Measurements from ENCODE around the gene RASSF8. TPM values are rescaled to one million over a fixed set of nuclear protein-coding genes. Genes with fewer than 3 reads are reported as not detected.

RASSF8 gene
- total RNA-seq, 1 experiment from 2014 or later = 26.5 TPM

DNA sequence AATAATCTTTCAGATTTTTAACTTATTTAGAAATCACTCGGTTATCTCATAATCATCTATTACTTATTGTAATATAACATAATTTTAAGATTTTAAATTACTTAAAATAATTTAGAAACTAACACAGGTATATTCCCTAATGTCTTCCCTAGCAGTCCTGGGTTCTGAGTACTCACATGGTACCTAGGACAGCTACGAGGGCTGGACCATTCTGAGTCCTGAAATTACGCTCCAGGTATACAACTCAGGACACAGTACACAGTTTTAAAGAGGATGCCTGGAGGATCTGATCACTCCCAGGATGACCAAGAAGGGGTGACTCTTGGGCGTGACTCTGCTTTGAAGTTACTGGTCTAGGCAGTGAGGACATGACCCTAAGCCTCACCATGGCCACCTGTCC lies 9.1 kb upstream of the RASSF8 start:
- Histone ChIP-seq H3K4me3 (no peak overlapping the region), H3K4me1 (replicated peaks; ENCODE audit: insufficient read depth) (no peaks in the 10 kb centered on the region), H3K27ac (no peak overlapping the region), H3K9me2 (ENCODE audit: insufficient read depth) (no peaks in the 10 kb centered on the region), H3K9me3 (ENCODE audit: insufficient read depth, low read depth) (peaks cover 6% of the 10 kb centered on the region), H3K4me2 (no peak overlapping the region), H3K27me3 (ENCODE audit: insufficient read depth, low read depth) (no peaks in the 10 kb centered on the region), H3K79me2 (ENCODE audit: low read depth) (no peaks in the 10 kb centered on the region), H3F3A (ENCODE audit: insufficient read depth, low read depth) (no peaks in the 10 kb centered on the region), H3K36me3 (ENCODE audit: low read depth) (no peaks in the 10 kb centered on the region), H4K20me1 (ENCODE audit: insufficient read depth) (no peaks in the 10 kb centered on the region), H2AFZ (no peak overlapping the region)
- no peak for DNase-seq
- no peak for TF ChIP-seq EZH2 (IDR thresholded peaks at IDR 0.05; ENCODE audit: low read depth)
- TF ChIP-seq, protein P1, sequence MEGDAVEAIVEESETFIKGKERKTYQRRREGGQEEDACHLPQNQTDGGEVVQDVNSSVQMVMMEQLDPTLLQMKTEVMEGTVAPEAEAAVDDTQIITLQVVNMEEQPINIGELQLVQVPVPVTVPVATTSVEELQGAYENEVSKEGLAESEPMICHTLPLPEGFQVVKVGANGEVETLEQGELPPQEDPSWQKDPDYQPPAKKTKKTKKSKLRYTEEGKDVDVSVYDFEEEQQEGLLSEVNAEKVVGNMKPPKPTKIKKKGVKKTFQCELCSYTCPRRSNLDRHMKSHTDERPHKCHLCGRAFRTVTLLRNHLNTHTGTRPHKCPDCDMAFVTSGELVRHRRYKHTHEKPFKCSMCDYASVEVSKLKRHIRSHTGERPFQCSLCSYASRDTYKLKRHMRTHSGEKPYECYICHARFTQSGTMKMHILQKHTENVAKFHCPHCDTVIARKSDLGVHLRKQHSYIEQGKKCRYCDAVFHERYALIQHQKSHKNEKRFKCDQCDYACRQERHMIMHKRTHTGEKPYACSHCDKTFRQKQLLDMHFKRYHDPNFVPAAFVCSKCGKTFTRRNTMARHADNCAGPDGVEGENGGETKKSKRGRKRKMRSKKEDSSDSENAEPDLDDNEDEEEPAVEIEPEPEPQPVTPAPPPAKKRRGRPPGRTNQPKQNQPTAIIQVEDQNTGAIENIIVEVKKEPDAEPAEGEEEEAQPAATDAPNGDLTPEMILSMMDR (conservative IDR thresholded peaks at IDR 0.05) = no peak
- POLR2A ChIA-PET (ENCODE audit: unreplicated experiment) = no interaction called here
- no TSS peak for BruUV-seq (replicated peaks)
- intact Hi-C loops (cut with micrococcal nuclease; ENCODE audit: unreplicated experiment) = no loop called here
- CTCF ChIA-PET = interaction anchor here (0.7 kb wide), 1 partner anchor 21 kb away, joined by 3 read pairs; no protein-coding TSS in a partner anchor

DNA sequence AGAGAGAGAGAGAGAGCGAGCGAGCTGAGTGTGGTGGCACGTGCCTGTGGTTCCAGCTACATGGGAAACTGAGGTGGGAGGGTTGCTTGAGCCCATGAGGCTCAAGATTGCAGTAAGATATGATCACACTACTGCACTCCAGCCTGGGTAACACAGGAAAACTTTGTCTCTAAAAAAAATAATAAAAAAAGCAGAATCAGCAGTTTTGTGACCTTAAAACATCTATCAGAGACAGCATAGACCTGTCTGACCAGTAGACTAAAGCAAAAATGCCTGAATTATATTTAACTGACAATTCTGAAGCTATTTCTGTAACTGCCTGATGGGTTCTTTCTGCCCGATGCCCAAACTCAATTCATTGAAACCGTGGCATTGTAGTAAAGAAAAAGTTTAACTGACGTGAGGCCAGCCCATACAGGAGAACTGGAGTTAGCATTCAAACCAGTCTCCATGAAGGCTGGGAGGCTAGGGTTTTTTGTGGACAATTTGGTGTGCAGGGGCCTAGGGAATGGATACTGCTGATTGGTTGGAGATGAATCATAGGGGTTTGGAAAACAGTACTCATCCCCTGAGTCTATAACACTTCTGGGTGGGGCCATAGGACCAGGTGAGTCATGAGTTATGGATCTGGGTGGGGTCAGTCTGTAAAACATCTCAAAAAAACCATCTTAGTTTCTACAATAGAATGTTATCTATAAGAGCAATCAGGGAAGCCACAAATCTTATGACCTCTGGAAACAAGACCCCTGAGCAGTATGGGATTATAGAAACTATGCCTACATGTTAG lies 8.0 kb upstream of the RASSF8 start:
- H3K4me1 ChIP-seq (replicated peaks; ENCODE audit: insufficient read depth) = no peaks in the 10 kb centered on the region
- no peak overlapping the region for H3K4me2 ChIP-seq
- H3K79me2 ChIP-seq (ENCODE audit: low read depth) = no peaks in the 10 kb centered on the region
- H3K9me2 ChIP-seq (ENCODE audit: insufficient read depth) = no peaks in the 10 kb centered on the region
- no peak overlapping the region for H3K4me3 ChIP-seq
- BruUV-seq (replicated peaks) = no TSS peak
- no peak overlapping the region for H2AFZ ChIP-seq
- no peak overlapping the region for H3K27ac ChIP-seq
- CTCF ChIA-PET = no interaction called here
- POLR2A ChIA-PET (ENCODE audit: unreplicated experiment) = no interaction called here
- peak in 1 of 2 experiments; percentile 36 for DNase-seq
- H3F3A ChIP-seq (ENCODE audit: insufficient read depth, low read depth) = no peaks in the 10 kb centered on the region
- intact Hi-C loops (cut with micrococcal nuclease; ENCODE audit: unreplicated experiment) = loop anchor here (10.0 kb wide), 1 partner anchor 274 kb away; no protein-coding TSS in a partner anchor
- no peaks in the 10 kb centered on the region for H4K20me1 ChIP-seq (ENCODE audit: insufficient read depth)
- H3K36me3 ChIP-seq (ENCODE audit: low read depth) = no peaks in the 10 kb centered on the region
- TF ChIP-seq, protein P1 (conservative IDR thresholded peaks at IDR 0.05) = no peak
- no peak for TF ChIP-seq EZH2 (IDR thresholded peaks at IDR 0.05; ENCODE audit: low read depth)
- peaks cover 6% of the 10 kb centered on the region for H3K9me3 ChIP-seq (ENCODE audit: insufficient read depth, low read depth)
- H3K27me3 ChIP-seq (ENCODE audit: insufficient read depth, low read depth) = no peaks in the 10 kb centered on the region

DNA sequence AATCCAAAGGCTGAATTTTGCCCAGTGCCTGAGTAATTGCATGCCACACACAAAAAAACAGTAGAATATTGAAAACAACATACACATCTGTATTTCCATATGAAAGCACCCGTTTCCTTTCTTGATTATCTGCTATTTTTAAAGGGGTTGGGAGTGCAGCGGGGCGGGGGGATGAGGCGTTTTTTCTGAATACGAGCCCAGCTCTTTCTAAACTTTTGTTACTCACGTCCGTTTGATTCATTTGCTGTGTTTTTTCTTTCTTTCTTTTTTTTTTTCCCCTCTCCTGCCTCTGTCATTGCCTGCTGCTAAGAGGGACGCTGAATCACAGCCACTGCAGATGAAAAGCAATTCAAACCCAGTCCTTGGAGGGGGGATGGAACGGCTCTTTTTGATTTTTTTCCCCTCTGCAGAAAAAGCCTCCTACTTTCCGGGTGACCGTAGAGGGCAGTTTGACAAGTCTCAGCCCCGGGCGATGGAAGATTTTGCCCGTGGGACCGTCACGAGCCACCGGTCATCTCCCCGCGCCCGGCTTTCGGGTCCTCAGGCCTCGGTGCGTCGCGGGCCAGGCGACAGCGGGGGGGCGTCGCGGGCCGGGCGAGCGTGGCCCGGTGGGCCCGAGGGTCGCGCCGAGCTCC lies 572 bp upstream of the RASSF8 start:
- DNase-seq = peak in 1 of 2 experiments; percentile 64
- CTCF ChIA-PET = interaction anchor here (0.7 kb wide), 1 partner anchor 570 kb away, joined by 4 read pairs; no protein-coding TSS in a partner anchor

More for the DNA sequence above, 572 bp upstream of the RASSF8 start:
- peak overlapping the region; percentile 92 for H2AFZ ChIP-seq
- H3K9me2 ChIP-seq (ENCODE audit: insufficient read depth) = no peaks in the 10 kb centered on the region
- peaks cover 26% of the 10 kb centered on the region for H3K4me1 ChIP-seq (replicated peaks; ENCODE audit: insufficient read depth)
- POLR2A ChIA-PET (ENCODE audit: unreplicated experiment) = interaction anchor here (0.6 to 0.7 kb wide), 5 partner anchors 200 to 1377 kb away, joined by 3 to 14 read pairs (median 6); partner anchors contain the start of gene ITPR2
- peaks cover 20% of the 10 kb centered on the region for H3F3A ChIP-seq (ENCODE audit: insufficient read depth, low read depth)
- TF ChIP-seq, protein P1 (conservative IDR thresholded peaks at IDR 0.05) = no peak
- no peak for TF ChIP-seq EZH2 (IDR thresholded peaks at IDR 0.05; ENCODE audit: low read depth)
- H3K4me2 ChIP-seq = peak overlapping the region; percentile 80
- no peaks in the 10 kb centered on the region for H3K36me3 ChIP-seq (ENCODE audit: low read depth)
- H3K4me3 ChIP-seq = peak overlapping the region; percentile 84
- H4K20me1 ChIP-seq (ENCODE audit: insufficient read depth) = no peaks in the 10 kb centered on the region
- intact Hi-C loops (cut with micrococcal nuclease; ENCODE audit: unreplicated experiment) = loop anchor here (2.0 to 10.0 kb wide), 8 partner anchors 54 to 694 kb away; no protein-coding TSS in a partner anchor
- no peaks in the 10 kb centered on the region for H3K27me3 ChIP-seq (ENCODE audit: insufficient read depth, low read depth)
- TSS peak; percentile 56 for BruUV-seq (replicated peaks)
- H3K27ac ChIP-seq = peak overlapping the region; percentile 58
- H3K9me3 ChIP-seq (ENCODE audit: insufficient read depth, low read depth) = no peaks in the 10 kb centered on the region
- H3K79me2 ChIP-seq (ENCODE audit: low read depth) = peaks cover 38% of the 10 kb centered on the region

All from PC-9 (cell line).